ENCODE results near the gene OR10A2. TPM values are rescaled to one million over a fixed set of nuclear protein-coding genes. Genes with fewer than 3 reads are reported as not detected.
"Not testable (repeated sequence)": the region's sequence is repeated elsewhere in the genome, so short reads cannot be mapped to it uniquely, and the experiment has no call there.

The OR10A2 gene
- total RNA-seq, 2 experiments from 2014 or later: not detected

DNA sequence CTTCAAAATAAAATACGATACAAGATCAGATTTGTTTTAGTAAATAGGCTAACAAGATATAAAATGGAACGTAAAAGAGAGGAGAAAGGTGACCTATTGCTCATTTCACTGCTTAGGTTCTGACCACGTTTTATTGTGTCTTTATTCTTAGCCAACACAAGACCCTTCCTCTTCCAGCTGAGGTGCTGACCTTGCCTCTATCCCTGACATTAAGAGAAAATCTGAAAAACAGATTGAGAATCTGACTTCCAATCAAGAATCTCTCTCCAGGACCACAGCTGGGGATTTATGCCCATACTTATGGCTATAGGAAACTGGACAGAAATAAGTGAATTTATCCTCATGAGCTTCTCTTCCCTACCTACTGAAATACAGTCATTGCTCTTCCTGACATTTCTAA is 17.5 kb upstream of the OR10A2 start, which contains the start of gene OR10A5:
Gene OR10A5, plus strand, starts transcription at position 301 of the 400 bp plus-strand sequence. Its CDS starts 0 bp downstream, at position 301.
- peaks cover 5% of the 10 kb centered on the region; the same call in 1 of the 2 replicates for H3K9me2 ChIP-seq (ENCODE audit: insufficient read depth, low read length)
- no peak for DNase-seq (ENCODE audit: low spot score)
- H3K4me3 ChIP-seq (ENCODE audit: low read depth, low read length, poor library complexity, severe bottlenecking): no peak within 1 kb of the TSS
- intact Hi-C loops (cut with micrococcal nuclease; ENCODE audit: unreplicated experiment): no loop called here
- H3K27ac ChIP-seq (ENCODE audit: low read depth, low read length, poor library complexity, severe bottlenecking): no peak within 1 kb of the TSS
- TF ChIP-seq EZH2phosphoT487 (IDR thresholded peaks at IDR 0.05; ENCODE audit: borderline replicate concordance, low read depth, low read length): no peak
- no peaks in the 10 kb centered on the region for H3K36me3 ChIP-seq (ENCODE audit: insufficient read depth, low read length)
- no peaks in the 10 kb centered on the region for H3K9me3 ChIP-seq (ENCODE audit: low read length)
- H3K4me2 ChIP-seq (ENCODE audit: low read length): no peak within 1 kb of the TSS
- POLR2A ChIA-PET: interaction anchor here (1.5 kb wide), 1 partner anchor 12 kb away, joined by 5 read pairs; no protein-coding TSS in a partner anchor
- H2AFZ ChIP-seq (ENCODE audit: low read length): no peak within 1 kb of the TSS
- BruUV-seq (replicated peaks): no TSS peak
- no peaks in the 10 kb centered on the region for H3K4me1 ChIP-seq (ENCODE audit: insufficient read depth, low read length, poor library complexity, severe bottlenecking)
- CTCF ChIA-PET (ENCODE audit: unreplicated experiment): no interaction called here
- H3K79me2 ChIP-seq (ENCODE audit: insufficient read depth, low read depth, low read length): no peaks in the 10 kb centered on the region
- H4K20me1 ChIP-seq (ENCODE audit: insufficient read depth, low read length): no peaks in the 10 kb centered on the region

DNA sequence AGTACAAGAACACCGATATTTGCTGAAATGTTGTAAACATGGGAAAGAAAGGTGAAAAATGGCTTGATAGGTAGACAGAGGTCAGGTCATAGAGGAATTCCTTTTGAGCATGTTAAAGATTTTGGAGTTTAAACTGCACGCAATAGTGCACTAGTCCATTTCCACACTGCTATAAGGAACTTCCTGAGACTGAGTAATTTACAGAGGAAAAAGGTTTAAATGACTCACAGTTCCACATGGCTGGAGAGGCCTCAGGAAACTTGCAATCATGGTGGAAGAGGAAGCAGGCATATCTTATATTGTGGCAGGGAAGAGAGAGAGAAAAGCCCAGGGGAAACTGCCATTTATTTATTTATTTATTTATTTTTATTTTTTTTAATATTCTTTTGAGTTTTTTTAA is 12.3 kb upstream of the OR10A2 start:
- no peak for DNase-seq (ENCODE audit: low spot score)
- BruUV-seq (replicated peaks): no TSS peak
- H3K4me2 ChIP-seq (ENCODE audit: low read length): no peak overlapping the region
- H2AFZ ChIP-seq (ENCODE audit: low read length): no peak overlapping the region
- TF ChIP-seq EZH2phosphoT487 (IDR thresholded peaks at IDR 0.05; ENCODE audit: borderline replicate concordance, low read depth, low read length) (no peak), CTCF (conservative IDR thresholded peaks at IDR 0.05; ENCODE audit: low read length) (no peak)
- H3K36me3 ChIP-seq (ENCODE audit: insufficient read depth, low read length): no peaks in the 10 kb centered on the region
- no peaks in the 10 kb centered on the region for H3K79me2 ChIP-seq (ENCODE audit: insufficient read depth, low read depth, low read length)
- no peak overlapping the region for H3K27ac ChIP-seq (ENCODE audit: low read depth, low read length, poor library complexity, severe bottlenecking)
- ChIA-PET CTCF (ENCODE audit: unreplicated experiment) (no interaction called here), POLR2A (interaction anchor here (0.6 to 0.7 kb wide), 2 partner anchors 14 to 955 kb away, joined by 3 to 4 read pairs; no protein-coding TSS in a partner anchor)
- H3K9me2 ChIP-seq (ENCODE audit: insufficient read depth, low read length): no peaks in the 10 kb centered on the region
- intact Hi-C loops (cut with micrococcal nuclease; ENCODE audit: unreplicated experiment): no loop called here
- no peaks in the 10 kb centered on the region for H4K20me1 ChIP-seq (ENCODE audit: insufficient read depth, low read length)
- H3K4me3 ChIP-seq (ENCODE audit: low read depth, low read length, poor library complexity, severe bottlenecking): no peak overlapping the region
- no peaks in the 10 kb centered on the region for H3K4me1 ChIP-seq (ENCODE audit: insufficient read depth, low read length, poor library complexity, severe bottlenecking)
- H3K9me3 ChIP-seq (ENCODE audit: low read length): peaks cover 10% of the 10 kb centered on the region; the same call in 1 of the 2 replicates

- H3K79me2 ChIP-seq (ENCODE audit: insufficient read depth, low read depth, low read length); DNase-seq (ENCODE audit: low spot score); H3K36me3 ChIP-seq (ENCODE audit: insufficient read depth, low read length); CTCF ChIA-PET (ENCODE audit: unreplicated experiment); H3K4me3 ChIP-seq (ENCODE audit: low read depth, low read length, poor library complexity, severe bottlenecking); intact Hi-C loops (cut with micrococcal nuclease; ENCODE audit: unreplicated experiment); H3K4me2 ChIP-seq (ENCODE audit: low read length); BruUV-seq (replicated peaks); H3K9me2 ChIP-seq (ENCODE audit: insufficient read depth, low read length); H4K20me1 ChIP-seq (ENCODE audit: insufficient read depth, low read length); H2AFZ ChIP-seq (ENCODE audit: low read length); H3K4me1 ChIP-seq (ENCODE audit: insufficient read depth, low read length, poor library complexity, severe bottlenecking); H3K27ac ChIP-seq (ENCODE audit: low read depth, low read length, poor library complexity, severe bottlenecking): not testable (repeated sequence)
- POLR2A ChIA-PET: interaction anchor here (0.6 to 1.2 kb wide), 3 partner anchors 8 to 736 kb away, joined by 3 to 6 read pairs (median 3); partner anchors contain the start of gene OR10A2
- H3K9me3 ChIP-seq (ENCODE audit: low read length): peaks cover 10% of the 10 kb centered on the region; the same call in 1 of the 2 replicates
These were observed 8.1 kb upstream of the OR10A2 start for GRCh38 chr11:6854801-6855200.

All from OCI-LY7 (cell line).